Measurements from ENCODE around the gene PCYOX1L.

- TF ChIP-seq CTCF (IDR thresholded peaks at IDR 0.05; ENCODE audit: low read depth, low read length) (no peak), EZH2phosphoT487 (IDR thresholded peaks at IDR 0.05; ENCODE audit: low read depth) (no peak)
These were observed 41.9 kb downstream of the PCYOX1L start for GRCh38 chr5:149399775-149400174.
